OCI-M2 (cell line): ENCODE data around the gene SCN5A.

ENCODE experiments used
- DNase-seq: peaks from one replicate; lab custom pipeline; 2025; ENCODE audit not compliant: unreplicated experiment; lab: John Stamatoyannopoulos, UW

SCN5A gene

GRCh38 chr3:38627956-38628355 is 21.5 kb downstream of the SCN5A start:
- DNase-seq, result no peak

GRCh38 chr3:38626171-38626570 is 23.3 kb downstream of the SCN5A start:
- no peak for DNase-seq

- DNase-seq, result no peak
These were observed 25.9 kb downstream of the SCN5A start for GRCh38 chr3:38623539-38623938.

- DNase-seq, result no peak
These were observed 27.2 kb downstream of the SCN5A start for GRCh38 chr3:38622336-38622735.

- no peak for DNase-seq
These were observed 29.3 kb downstream of the SCN5A start for GRCh38 chr3:38620236-38620635.

GRCh38 chr3:38618343-38618742 is 31.1 kb downstream of the SCN5A start:
- DNase-seq, result no peak

GRCh38 chr3:38617586-38617985 is 31.9 kb downstream of the SCN5A start:
- no peak for DNase-seq

GRCh38 chr3:38617137-38617536 is 32.4 kb downstream of the SCN5A start:
- DNase-seq, result no peak

GRCh38 chr3:38616658-38617057 is 32.8 kb downstream of the SCN5A start:
- DNase-seq, result no peak

- no peak for DNase-seq
These were observed 33.4 kb downstream of the SCN5A start for GRCh38 chr3:38616111-38616510.

GRCh38 chr3:38614651-38615352 is 34.7 kb downstream of the SCN5A start:
- no peak for DNase-seq

- DNase-seq, result no peak
These were observed 35.4 kb downstream of the SCN5A start for GRCh38 chr3:38614091-38614490.

- no peak for DNase-seq
These were observed 36.1 kb downstream of the SCN5A start for GRCh38 chr3:38613426-38613825.

- no peak for DNase-seq
These were observed 37.6 kb downstream of the SCN5A start for GRCh38 chr3:38611866-38612265.

GRCh38 chr3:38610934-38611333 is 38.6 kb downstream of the SCN5A start:
- DNase-seq, result no peak

GRCh38 chr3:38610436-38610835 is 39.1 kb downstream of the SCN5A start:
- no peak for DNase-seq

- no peak for DNase-seq
These were observed 39.9 kb downstream of the SCN5A start for GRCh38 chr3:38609386-38610111.

- no peak for DNase-seq
These were observed 40.5 kb downstream of the SCN5A start for GRCh38 chr3:38608961-38609360.

- no peak for DNase-seq
These were observed 41.3 kb downstream of the SCN5A start for GRCh38 chr3:38608086-38608775.

GRCh38 chr3:38606561-38606960 is 42.9 kb downstream of the SCN5A start:
- no peak for DNase-seq

GRCh38 chr3:38605981-38606380 is 43.5 kb downstream of the SCN5A start:
- DNase-seq, result no peak

- DNase-seq, result no peak
These were observed 45.2 kb downstream of the SCN5A start for GRCh38 chr3:38604246-38604645.
